SH-SY5Y (cell line): ENCODE data around the gene TUB.

Experiments
- GATA2 ChIP-seq: IDR thresholded peaks from 2 replicates; pipeline ENCODE4 v1.6.1; 2011; ENCODE audit warnings: mild to moderate bottlenecking, low read depth, low read length
- GATA3 ChIP-seq: IDR thresholded peaks from 2 replicates; pipeline ENCODE4 v1.6.1; 2011; ENCODE audit warnings: low read depth, mild to moderate bottlenecking, low read length, moderate library complexity

Gene TUB

DNA sequence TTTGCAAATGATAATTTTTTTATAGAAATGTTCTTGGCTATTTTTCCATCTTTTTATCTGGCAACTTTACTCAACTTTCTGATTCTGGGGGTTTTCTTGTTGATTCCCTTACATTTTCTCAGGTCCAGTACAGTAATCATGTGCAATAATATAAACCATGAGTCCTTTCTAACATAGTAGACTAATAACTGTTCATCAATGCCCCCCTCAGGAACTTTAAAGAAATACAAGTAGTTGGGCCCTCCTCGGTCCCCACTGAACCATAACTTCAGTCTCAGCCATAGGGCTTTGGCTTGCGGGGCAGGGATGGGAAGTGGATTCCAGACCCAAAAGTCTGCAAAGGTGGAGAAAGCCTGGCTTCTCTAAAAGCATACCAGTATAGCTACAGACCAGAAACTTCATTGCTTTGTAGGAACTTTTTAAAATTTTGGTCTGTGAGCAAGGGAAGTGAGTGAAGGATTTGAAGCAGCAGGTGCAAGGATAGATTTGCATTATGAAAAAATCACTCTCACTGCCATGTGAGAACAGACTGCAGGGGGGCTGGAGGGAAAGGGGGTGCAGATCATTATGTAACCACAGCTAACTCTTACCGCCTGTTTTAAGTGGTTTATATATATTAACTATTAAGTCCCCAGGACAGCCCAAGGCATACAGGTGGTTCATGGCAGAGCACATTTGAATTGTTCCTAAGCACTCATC, 10.4 kb upstream of the TUB start:
- TF ChIP-seq GATA3: no peak
- TF ChIP-seq GATA2: no peak

DNA sequence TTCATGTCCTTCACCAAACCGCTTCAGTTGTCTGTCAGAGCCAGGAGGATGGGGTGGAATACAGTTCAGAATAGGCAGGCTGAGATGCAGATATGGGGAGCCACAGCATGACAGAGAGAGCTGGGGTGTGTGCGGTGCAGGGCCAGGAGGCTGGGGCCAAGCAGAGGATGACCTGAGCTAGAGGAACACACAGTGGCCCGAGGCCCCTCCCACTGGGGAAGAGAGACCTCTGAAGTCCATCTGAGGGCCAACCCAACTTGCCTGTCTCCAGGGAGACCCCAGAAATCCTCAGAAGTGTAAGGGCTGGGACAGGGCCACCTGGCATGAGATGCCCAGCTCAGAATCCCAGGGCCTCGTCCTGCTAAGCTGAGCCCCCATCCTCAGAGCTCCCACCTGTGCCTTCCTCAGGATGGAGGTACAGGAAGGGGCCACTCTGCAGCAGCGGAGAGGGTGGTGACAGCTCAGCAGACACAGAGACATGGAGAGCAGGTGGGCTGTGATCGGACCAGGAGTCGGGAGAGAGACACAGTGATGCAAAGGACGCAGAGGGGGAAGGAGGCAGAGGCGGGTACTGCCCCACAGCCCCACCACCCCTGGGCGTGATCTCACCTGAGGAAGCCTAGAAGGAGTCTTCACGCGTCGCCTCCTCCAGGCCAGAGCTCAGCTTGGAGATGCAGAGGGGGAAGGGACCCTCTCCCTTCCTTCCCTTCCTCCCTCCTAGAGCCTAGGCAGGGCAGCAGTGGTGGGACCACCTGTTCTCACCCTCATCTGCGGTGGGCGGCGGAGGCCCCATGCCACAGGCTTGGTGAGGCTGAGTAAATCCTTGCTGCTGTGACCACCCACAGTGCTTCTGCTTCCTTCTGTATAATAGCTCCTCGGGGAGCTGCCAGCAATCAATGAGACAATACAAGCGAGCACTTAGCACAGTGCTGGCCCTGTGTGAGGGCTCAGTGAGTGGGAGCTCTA, 9.1 kb upstream of the TUB start:
- no peak for TF ChIP-seq GATA3
- no peak for TF ChIP-seq GATA2

DNA sequence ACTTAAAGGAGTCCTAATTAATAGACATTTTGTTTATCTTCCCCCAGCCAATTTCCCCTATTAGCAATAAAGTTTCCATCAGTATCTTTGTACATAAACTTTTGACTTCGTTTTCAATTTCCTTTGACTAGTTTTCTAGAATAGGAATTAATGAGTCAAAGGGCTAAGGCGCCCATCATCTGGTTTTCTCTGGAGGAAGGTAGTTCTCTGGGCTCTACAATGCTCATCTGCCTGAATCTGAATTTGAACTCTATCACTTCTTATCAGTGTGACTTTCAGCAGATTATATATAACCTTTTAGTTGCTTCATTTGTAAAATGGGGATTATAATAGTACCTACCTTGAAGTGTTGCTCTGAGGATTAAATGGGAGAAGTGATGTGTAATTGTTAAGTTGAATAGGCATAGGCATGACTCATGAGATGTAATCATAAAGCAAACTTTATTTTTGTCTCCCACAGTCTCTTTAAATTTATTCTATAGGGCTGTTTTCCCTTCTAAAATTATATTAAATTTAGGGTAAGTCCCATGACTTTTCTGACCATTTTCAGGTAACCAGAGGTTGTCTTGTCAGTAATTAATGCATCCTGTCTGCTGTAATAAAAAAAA, 5.8 kb upstream of the TUB start:
- TF ChIP-seq GATA2 (no peak), GATA3 (no peak)

DNA sequence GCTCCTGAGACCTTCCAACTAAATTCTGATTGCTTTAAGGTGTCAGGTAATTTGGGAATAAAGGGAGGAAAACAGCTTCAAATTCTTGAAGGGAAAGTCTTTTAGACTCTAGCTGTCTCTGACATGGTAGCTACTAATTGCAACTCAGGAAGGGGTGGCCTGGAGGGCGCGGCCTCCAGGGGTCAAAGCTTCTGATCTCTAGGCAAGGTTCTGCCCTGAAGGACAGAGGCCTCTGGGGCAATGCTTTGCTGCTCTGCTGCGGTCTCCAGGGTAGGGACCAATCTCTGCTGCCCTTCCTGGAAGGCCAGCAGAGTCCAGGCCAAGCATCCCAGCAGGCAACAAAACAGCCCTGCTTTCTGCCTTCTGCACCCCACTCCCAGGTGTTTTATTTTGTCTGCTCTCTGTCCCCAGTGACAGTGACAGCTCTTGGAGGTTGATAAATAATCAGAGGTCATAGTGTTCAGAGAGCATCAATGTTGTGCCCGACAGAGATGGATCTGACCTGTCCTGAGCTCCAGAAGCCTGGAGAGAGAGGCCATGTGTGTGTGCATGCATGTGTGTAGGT, 1.8 kb upstream of the TUB start:
- no peak for TF ChIP-seq GATA2

DNA sequence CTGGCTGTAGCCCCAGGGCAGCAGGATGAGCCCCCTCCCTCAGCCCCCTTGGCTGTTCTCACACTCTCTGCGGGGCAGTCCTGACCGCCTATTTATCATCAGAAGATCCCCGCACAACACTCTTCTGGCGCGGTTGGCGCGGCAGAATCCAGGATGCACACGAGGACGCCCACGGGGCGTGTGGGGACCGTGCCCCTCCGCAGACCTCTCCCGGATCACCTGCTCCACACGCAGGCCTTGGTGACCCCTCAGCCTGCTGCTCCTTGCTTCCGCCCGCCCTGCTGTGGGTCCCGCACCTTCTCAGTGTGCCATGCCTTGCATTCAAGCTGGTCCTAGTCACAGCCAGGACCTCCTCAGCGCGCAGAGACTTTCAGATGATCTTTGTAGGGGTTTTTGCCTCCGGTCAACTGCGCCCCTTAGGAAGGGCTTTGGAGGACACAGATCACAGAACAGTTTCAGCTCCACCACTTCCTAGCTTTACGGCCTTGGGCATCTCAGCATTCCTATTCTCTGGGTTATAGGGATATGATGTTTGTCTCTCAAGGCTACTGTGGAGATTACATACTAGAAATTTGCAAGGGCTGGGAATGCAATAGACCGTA, 841 bp upstream of the TUB start:
- TF ChIP-seq GATA2: no peak
- TF ChIP-seq GATA3: no peak

DNA sequence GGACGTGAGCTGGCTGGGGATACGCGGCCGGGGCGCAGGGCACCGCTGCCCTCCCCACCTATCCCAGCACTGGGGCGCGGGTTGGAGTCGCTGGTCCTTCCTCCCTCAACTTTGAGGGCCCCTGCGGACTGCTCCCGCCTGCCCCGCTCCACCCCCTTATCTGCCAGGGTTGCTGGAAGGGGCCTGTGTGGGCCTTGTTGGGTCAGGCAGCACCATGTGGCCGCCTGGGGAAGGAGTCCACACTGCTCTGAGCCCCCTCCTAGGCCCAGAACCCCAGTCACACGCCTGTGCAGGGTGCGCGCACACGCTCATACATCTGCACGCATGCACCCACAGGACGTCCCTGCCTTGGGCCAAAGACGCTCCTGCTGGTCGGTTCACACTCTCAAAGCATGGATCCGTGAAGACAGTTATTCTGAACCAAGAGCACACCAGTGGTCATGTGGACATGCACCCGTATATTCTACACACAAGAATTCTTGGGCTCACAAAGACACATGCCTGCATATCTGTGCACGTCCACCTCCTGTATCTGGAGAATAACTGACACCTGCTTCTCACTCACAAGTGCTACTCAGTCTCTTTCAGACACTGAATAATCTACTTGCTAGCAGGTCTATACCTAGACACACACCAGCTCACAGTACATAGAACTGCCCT, 710 bp downstream of the TUB start:
- no peak for TF ChIP-seq GATA2
- TF ChIP-seq GATA3: no peak

DNA sequence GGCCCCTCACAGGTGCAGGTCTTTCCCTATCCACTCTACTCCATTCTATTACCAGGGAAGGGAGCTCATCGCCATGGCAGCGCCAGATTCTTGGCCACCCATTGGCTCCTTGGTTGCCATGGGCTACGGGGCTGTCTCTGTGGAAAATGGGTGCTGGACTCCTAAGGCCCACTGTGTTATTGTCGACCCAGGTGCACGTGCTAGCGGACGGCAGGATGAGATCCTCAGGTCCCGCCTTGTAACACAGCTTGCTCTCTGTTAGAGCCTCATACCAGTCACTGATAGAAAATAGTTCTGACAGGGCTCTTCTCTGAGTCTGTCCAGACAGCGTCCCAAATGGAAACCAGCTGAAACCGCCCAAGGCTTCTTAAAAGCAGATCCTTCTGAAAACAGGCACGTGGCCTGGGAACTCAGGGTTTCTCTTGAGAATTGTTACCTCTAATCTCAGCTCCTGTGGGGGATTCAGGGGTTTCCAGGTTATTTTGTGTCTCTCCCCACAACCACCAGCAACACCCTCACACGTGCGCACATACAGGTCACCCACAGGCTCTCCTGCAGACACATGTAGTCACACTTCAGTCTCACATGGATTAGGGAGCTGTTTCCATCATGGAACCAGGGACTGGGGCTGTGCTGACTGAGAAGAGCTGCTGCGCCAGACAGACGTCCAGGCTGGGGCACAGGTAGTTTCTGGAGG, 1.5 kb downstream of the TUB start:
- TF ChIP-seq GATA2 (no peak), GATA3 (no peak)

DNA sequence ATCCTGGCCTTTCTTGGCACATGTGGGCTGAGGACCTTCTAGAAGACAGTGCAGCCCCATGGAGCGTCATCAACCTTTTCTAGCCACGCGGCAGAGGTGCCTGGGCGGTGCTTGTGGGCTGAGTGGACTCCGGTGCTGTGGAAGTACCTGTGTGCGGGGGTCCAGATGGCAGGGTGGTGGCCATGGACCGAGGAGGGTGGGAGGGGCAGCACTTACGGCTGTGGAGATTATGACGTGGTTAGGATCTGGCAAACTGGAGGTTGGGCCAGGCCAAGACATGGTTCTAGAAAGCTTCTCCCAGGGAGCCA, 2.0 kb downstream of the TUB start:
- TF ChIP-seq GATA2 (no peak), GATA3 (no peak)

DNA sequence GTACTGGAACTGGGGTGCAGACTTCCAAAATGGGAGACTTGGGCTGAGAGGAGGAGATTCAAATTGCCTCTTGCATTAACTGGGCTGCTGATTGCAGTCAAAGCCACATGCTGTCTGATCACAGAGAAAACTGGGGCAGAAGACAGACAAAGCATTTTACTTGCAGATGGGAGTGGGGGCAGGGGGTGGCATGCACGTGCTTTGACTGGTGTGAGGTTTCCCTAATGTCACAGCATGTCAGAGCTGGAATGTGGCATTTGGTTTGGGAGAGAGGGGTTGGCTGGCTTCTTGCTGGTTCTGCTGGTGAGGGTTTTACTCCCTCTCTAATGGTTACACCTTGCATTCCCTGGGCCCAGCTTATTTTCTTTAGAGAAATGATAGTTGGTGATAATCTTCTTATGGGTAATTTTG, 2.9 kb downstream of the TUB start:
- TF ChIP-seq GATA2 (no peak), GATA3 (no peak)

DNA sequence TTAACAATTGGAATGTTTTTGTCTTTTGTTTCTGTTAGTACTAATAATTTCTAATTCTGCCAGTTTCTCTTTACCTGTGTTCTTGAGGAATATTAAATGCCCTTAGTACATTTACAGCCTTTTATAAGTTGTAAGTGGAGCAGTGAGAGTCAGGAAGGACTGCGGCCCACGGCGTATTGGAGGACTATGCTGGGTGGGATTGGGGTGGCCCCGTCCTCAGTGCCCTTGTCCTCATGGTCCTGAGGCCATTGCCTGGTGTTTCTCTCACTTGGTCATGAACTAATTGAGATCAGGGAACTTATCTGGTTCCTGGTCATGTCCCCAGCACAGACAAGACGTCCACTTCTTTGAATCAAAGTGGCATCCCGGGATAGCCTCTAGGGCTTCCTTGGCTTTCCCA, 3.3 kb downstream of the TUB start:
- no peak for TF ChIP-seq GATA2
- TF ChIP-seq GATA3: no peak

DNA sequence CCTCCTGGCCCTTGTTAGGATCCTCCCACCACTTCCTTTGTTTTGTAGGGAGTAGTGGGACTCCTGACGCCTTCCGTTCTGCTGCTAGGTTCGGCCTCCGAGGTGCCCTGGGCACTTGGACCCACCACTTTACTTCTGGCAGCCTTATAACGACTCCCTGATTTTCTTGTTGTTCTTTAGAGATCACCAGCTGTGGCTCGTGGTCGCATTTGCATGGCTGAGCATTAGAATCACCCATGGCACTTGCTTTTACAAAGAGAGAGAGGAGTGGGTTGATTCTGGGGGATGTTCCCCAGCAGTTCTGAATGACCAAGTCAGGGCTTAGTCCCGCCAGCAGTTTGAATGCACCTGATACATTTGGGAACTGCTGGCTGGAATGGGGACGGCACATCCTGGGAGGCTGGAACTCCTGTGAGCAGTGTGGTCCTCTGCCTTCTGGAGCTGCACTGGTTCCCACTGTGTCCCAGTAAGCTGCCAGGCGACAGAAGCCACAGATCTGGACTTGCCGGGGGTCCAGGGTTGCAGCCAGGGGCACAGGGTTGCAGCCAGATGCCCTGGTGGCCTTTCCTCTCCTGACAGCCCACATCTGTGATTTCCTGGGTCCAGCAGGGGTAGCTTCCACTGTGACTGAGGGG, 4.1 kb downstream of the TUB start:
- TF ChIP-seq GATA3 (no peak), GATA2 (no peak)

DNA sequence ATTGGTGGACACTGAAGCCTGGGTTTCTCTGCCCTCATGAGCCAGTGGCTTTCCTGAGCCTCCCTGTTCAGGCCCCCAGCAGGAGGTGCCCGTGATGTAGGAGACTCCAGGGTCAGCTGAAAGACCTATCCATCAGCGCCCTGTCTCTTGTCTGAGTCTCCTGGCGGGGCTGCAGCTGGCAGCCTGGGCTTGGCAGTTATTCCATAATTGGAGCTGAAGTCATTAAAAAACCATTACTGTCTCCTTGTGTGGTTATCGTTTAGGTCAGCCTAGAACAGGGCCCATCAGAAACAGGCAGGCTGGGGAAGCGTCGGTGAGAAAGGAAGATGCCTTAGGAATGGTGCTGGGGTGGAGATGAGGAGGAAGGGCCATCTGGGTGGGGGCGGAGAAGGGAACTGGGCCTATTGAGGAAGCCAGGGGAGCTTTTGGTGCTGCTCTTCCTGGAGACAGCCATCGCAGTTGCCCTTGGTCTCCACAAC, 5.0 kb downstream of the TUB start:
- TF ChIP-seq GATA3 (no peak), GATA2 (peak; percentile 42; the same call in 1 of the 2 replicates)

DNA sequence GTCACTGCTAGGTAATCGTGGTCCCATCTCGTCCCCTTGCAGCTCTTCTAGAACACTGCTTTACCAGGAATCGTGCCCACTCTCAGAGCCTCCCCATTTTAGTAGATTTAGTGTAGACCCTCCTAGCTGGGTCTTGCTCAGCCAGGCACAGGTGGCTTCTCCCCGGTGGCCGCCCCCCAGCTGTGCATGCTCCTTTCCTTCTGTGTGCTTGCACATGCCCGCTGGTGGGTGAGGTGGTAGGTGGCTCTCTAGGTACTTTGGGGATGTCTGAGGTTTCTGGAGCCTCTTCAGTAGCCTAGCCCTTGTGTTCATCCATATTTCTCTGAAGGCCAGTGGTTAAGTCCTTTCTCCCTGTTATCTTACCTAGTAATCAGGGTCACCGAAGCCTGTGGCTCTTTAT, 5.6 kb downstream of the TUB start:
- TF ChIP-seq GATA3 (no peak), GATA2 (no peak)
